WTC11 (cell line): ENCODE measurements around the gene PLA1A. TPM values are rescaled to one million over a fixed set of nuclear protein-coding genes. Genes with fewer than 3 reads are reported as not detected.

ENCODE experiments used
- ATAC-seq: fragments of 200-7000 bp; cut with Tn5 transposase; 2 replicates; pipeline ENCODE4 v1.10.0; 2021; ENCODE audit warnings: mild to moderate bottlenecking, moderate library complexity
- CTCF ChIA-PET: fragments of 300-600 bp; sonication (Branson Sonifier 250); formaldehyde crosslinking; loops from one replicate; lab custom pipeline; 2021; ENCODE audit warnings: antibody characterized with exemption; lab: Charles Lee
- POLR2A ChIA-PET: fragments of 350-600 bp; sonication (Branson Sonifier 250); formaldehyde crosslinking; loops from one replicate; lab custom pipeline; 2021; ENCODE audit warnings: antibody characterized with exemption; lab: Charles Lee
- DNase-seq: peaks from one replicate; pipeline ENCODE4 v3.0.0; 2021; ENCODE audit warnings: low spot score
- H3K27ac Mint-ChIP-seq: 2 replicates; pipeline ENCODE4 v1.8.0; 2021; ENCODE audit warnings: mixed read lengths
- H3K27me3 Mint-ChIP-seq: 2 replicates; pipeline ENCODE4 v1.8.0; 2021; ENCODE audit warnings: low read depth, mild to moderate bottlenecking, moderate library complexity, mixed read lengths
- H3K36me3 Mint-ChIP-seq: 2 replicates; pipeline ENCODE4 v1.8.0; 2021; ENCODE audit warnings: mixed read lengths
- H3K4me1 Mint-ChIP-seq: 2 replicates; pipeline ENCODE4 v1.8.0; 2022; ENCODE audit warnings: mixed read lengths
- H3K4me3 Mint-ChIP-seq: 2 replicates; pipeline ENCODE4 v1.8.0; 2021; ENCODE audit warnings: mild to moderate bottlenecking, moderate library complexity, mixed read lengths
- H3K9me3 Mint-ChIP-seq: 2 replicates; pipeline ENCODE4 v1.8.0; 2021; ENCODE audit warnings: mixed read lengths
- FOXJ3 ChIP-seq: sonication (generic); formaldehyde crosslinking; IDR thresholded peaks from 2 replicates; pipeline ENCODE4 v1.9.0; 2021; ENCODE audit warnings: missing genetic modification reagents, mild to moderate bottlenecking, borderline replicate concordance
- FOXP1 ChIP-seq: sonication (generic); formaldehyde crosslinking; IDR thresholded peaks from 2 replicates; pipeline ENCODE4 v1.8.0; 2022; ENCODE audit warnings: missing genetic modification reagents, mild to moderate bottlenecking, moderate library complexity, borderline replicate concordance
- GABPB1 ChIP-seq: sonication (generic); formaldehyde crosslinking; IDR thresholded peaks from 2 replicates; pipeline ENCODE4 v1.8.1; 2023; ENCODE audit warnings: mild to moderate bottlenecking, missing genetic modification reagents
- MXD4 ChIP-seq: fragments of 250-450 bp; sonication (Bioruptor Pico); IDR thresholded peaks from 2 replicates; pipeline ENCODE4 v1.8.0; 2021; ENCODE audit warnings: mild to moderate bottlenecking, moderate library complexity, borderline replicate concordance
- NFATC4 ChIP-seq: fragments of 250-450 bp; sonication (Bioruptor Pico); IDR thresholded peaks from 2 replicates; pipeline ENCODE4 v1.9.0; 2021; ENCODE audit warnings: mild to moderate bottlenecking
- NFE2L1 ChIP-seq: sonication (generic); formaldehyde crosslinking; IDR thresholded peaks from 2 replicates; pipeline ENCODE4 v1.8.1; 2023; ENCODE audit warnings: missing genetic modification reagents
- NR2C2 ChIP-seq: sonication (generic); formaldehyde crosslinking; IDR thresholded peaks from 2 replicates; pipeline ENCODE4 v1.8.0; 2022; ENCODE audit warnings: mild to moderate bottlenecking, missing genetic modification reagents
- PRRX2 ChIP-seq: fragments of 250-450 bp; sonication (Bioruptor Pico); IDR thresholded peaks from 2 replicates; pipeline ENCODE4 v1.8.0; 2021; ENCODE audit warnings: mild to moderate bottlenecking
- SMAD4 ChIP-seq: sonication (generic); formaldehyde crosslinking; IDR thresholded peaks from 2 replicates; pipeline ENCODE4 v1.8.0; 2022; ENCODE audit warnings: mild to moderate bottlenecking, missing genetic modification reagents
- SP1 ChIP-seq: sonication (generic); formaldehyde crosslinking; conservative IDR thresholded peaks from 2 replicates; pipeline ENCODE4 v1.8.1; 2022; ENCODE audit warnings: missing genetic modification reagents
- TCF7 ChIP-seq: sonication (generic); formaldehyde crosslinking; IDR thresholded peaks from 2 replicates; pipeline ENCODE4 v1.8.0; 2022; ENCODE audit warnings: mild to moderate bottlenecking, low read depth, missing genetic modification reagents, moderate library complexity
- ZBTB21 ChIP-seq: sonication (generic); formaldehyde crosslinking; IDR thresholded peaks from 2 replicates; pipeline ENCODE4 v1.8.1; 2023; ENCODE audit warnings: mild to moderate bottlenecking, missing genetic modification reagents, borderline replicate concordance
- ZNF317 ChIP-seq: sonication (generic); formaldehyde crosslinking; IDR thresholded peaks from 2 replicates; pipeline ENCODE4 v1.8.1; 2023; ENCODE audit warnings: low read depth, mild to moderate bottlenecking, moderate library complexity, missing genetic modification reagents, borderline replicate concordance
- ZNF396 ChIP-seq: fragments of 250-450 bp; sonication (Bioruptor Pico); IDR thresholded peaks from 2 replicates; pipeline ENCODE4 v1.8.0; 2021; ENCODE audit warnings: mild to moderate bottlenecking, moderate library complexity, borderline replicate concordance
- ZNF416 ChIP-seq: fragments of 250-450 bp; sonication (Bioruptor Pico); IDR thresholded peaks from 2 replicates; pipeline ENCODE4 v1.9.0; 2021; ENCODE audit warnings: mild to moderate bottlenecking, inconsistent platforms
- ZNF423 ChIP-seq: fragments of 250-450 bp; sonication (Bioruptor Pico); IDR thresholded peaks from 2 replicates; pipeline ENCODE4 v2.1.2; 2022; ENCODE audit warnings: mild to moderate bottlenecking, moderate library complexity
- total RNA-seq: library from RNA; stranded (reverse); gene quantifications from 3 replicates; pipeline ENCODE4 v1.2.3, GENCODE V29; 2021
- TF ChIP-seq, protein P1 (sequence below): fragments of 200-600 bp; IDR thresholded peaks from 2 replicates; pipeline ENCODE4 v1.8.0; 2022; ENCODE audit warnings: antibody characterized with exemption
- TF ChIP-seq, protein P2 (sequence below): fragments of 250-450 bp; sonication (Bioruptor Pico); IDR thresholded peaks from 2 replicates; pipeline ENCODE4 v1.9.0; 2021; ENCODE audit warnings: mild to moderate bottlenecking, borderline replicate concordance
- TF ChIP-seq, protein P3 (sequence below): sonication (generic); formaldehyde crosslinking; IDR thresholded peaks from 2 replicates; pipeline ENCODE4 v1.8.1; 2022; ENCODE audit warnings: mild to moderate bottlenecking, moderate library complexity, missing genetic modification reagents
- TF ChIP-seq, protein P4 (sequence below): sonication (generic); formaldehyde crosslinking; conservative IDR thresholded peaks from 2 replicates; pipeline ENCODE4 v1.8.1; 2022; ENCODE audit warnings: mild to moderate bottlenecking, missing genetic modification reagents
- TF ChIP-seq, protein P5 (sequence below): fragments of 250-450 bp; sonication (Bioruptor Pico); IDR thresholded peaks from 2 replicates; pipeline ENCODE4 v1.9.0; 2021; ENCODE audit warnings: mild to moderate bottlenecking
- TF ChIP-seq, protein P6 (sequence below): sonication (generic); formaldehyde crosslinking; IDR thresholded peaks from 2 replicates; pipeline ENCODE4 v1.8.1; 2022; ENCODE audit warnings: missing genetic modification reagents, borderline replicate concordance

PLA1A gene
- total RNA-seq, 1 experiment from 2014 or later: not detected

DNA sequence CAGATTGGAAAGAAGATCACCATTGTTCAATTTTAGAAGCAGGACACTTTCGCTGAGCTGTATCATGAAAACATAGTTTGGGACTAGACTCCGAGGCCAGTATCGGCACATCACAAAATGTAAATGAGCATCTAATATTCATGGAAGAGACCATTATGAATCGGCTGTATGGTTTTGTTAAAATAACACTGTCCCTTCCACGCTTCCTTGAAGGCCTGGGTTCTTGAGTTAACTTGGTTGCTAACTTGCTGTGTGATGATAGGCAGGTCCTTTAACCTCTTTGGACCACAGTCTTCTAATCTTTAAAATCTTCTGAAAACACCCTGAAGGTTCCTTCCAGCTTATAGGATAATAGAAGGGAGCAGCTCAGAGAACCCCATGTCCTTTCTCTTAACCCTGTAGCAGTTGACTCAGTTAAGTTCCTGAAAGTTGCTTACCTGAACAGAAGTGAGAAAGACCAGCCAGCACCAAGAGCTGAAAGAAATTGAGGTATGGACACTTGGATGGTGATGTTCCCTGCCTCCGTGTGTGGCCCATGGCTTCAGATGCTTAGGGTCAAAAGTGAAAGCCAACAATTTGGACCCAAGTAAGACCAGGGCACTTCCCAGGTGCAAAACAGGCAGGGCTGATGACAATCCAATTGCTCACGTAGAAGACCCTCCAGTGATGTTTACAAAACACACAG is 40.4 kb upstream of the PLA1A start:
- Mint-ChIP-seq H3K4me1 (peaks cover 9% of the 10 kb centered on the region; the same call in 1 of the 2 replicates), H3K27me3 (no peaks in the 10 kb centered on the region; the same call in 1 of the 2 replicates), H3K27ac (no peak overlapping the region), H3K36me3 (no peaks in the 10 kb centered on the region), H3K9me3 (no peaks in the 10 kb centered on the region), H3K4me3 (no peak overlapping the region)
- ATAC-seq (no peak), DNase-seq (no peak)
- ChIA-PET CTCF (no interaction called here), POLR2A (no interaction called here)
- TF ChIP-seq TCF7 (CRISPR knock-in tag) (no peak), MXD4 (CRISPR knock-in tag) (no peak), NFE2L1 (CRISPR knock-in tag) (no peak), PRRX2 (CRISPR knock-in tag) (no peak), ZNF317 (CRISPR knock-in tag) (no peak), SMAD4 (no peak), GABPB1 (CRISPR knock-in tag) (no peak), FOXJ3 (no peak), NR2C2 (CRISPR knock-in tag) (no peak), FOXP1 (CRISPR knock-in tag) (no peak), NFATC4 (CRISPR knock-in tag) (no peak), ZNF423 (CRISPR knock-in tag) (no peak)
- TF ChIP-seq, protein P1, sequence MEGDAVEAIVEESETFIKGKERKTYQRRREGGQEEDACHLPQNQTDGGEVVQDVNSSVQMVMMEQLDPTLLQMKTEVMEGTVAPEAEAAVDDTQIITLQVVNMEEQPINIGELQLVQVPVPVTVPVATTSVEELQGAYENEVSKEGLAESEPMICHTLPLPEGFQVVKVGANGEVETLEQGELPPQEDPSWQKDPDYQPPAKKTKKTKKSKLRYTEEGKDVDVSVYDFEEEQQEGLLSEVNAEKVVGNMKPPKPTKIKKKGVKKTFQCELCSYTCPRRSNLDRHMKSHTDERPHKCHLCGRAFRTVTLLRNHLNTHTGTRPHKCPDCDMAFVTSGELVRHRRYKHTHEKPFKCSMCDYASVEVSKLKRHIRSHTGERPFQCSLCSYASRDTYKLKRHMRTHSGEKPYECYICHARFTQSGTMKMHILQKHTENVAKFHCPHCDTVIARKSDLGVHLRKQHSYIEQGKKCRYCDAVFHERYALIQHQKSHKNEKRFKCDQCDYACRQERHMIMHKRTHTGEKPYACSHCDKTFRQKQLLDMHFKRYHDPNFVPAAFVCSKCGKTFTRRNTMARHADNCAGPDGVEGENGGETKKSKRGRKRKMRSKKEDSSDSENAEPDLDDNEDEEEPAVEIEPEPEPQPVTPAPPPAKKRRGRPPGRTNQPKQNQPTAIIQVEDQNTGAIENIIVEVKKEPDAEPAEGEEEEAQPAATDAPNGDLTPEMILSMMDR: no peak
- TF ChIP-seq, protein P2, sequence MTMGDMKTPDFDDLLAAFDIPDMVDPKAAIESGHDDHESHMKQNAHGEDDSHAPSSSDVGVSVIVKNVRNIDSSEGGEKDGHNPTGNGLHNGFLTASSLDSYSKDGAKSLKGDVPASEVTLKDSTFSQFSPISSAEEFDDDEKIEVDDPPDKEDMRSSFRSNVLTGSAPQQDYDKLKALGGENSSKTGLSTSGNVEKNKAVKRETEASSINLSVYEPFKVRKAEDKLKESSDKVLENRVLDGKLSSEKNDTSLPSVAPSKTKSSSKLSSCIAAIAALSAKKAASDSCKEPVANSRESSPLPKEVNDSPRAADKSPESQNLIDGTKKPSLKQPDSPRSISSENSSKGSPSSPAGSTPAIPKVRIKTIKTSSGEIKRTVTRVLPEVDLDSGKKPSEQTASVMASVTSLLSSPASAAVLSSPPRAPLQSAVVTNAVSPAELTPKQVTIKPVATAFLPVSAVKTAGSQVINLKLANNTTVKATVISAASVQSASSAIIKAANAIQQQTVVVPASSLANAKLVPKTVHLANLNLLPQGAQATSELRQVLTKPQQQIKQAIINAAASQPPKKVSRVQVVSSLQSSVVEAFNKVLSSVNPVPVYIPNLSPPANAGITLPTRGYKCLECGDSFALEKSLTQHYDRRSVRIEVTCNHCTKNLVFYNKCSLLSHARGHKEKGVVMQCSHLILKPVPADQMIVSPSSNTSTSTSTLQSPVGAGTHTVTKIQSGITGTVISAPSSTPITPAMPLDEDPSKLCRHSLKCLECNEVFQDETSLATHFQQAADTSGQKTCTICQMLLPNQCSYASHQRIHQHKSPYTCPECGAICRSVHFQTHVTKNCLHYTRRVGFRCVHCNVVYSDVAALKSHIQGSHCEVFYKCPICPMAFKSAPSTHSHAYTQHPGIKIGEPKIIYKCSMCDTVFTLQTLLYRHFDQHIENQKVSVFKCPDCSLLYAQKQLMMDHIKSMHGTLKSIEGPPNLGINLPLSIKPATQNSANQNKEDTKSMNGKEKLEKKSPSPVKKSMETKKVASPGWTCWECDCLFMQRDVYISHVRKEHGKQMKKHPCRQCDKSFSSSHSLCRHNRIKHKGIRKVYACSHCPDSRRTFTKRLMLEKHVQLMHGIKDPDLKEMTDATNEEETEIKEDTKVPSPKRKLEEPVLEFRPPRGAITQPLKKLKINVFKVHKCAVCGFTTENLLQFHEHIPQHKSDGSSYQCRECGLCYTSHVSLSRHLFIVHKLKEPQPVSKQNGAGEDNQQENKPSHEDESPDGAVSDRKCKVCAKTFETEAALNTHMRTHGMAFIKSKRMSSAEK (CRISPR knock-in tag): no peak
- TF ChIP-seq, protein P3, sequence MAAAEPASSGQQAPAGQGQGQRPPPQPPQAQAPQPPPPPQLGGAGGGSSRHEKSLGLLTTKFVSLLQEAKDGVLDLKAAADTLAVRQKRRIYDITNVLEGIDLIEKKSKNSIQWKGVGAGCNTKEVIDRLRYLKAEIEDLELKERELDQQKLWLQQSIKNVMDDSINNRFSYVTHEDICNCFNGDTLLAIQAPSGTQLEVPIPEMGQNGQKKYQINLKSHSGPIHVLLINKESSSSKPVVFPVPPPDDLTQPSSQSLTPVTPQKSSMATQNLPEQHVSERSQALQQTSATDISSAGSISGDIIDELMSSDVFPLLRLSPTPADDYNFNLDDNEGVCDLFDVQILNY (CRISPR knock-in tag): no peak
- TF ChIP-seq, protein P4, sequence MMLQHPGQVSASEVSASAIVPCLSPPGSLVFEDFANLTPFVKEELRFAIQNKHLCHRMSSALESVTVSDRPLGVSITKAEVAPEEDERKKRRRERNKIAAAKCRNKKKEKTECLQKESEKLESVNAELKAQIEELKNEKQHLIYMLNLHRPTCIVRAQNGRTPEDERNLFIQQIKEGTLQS (CRISPR knock-in tag): no peak

DNA sequence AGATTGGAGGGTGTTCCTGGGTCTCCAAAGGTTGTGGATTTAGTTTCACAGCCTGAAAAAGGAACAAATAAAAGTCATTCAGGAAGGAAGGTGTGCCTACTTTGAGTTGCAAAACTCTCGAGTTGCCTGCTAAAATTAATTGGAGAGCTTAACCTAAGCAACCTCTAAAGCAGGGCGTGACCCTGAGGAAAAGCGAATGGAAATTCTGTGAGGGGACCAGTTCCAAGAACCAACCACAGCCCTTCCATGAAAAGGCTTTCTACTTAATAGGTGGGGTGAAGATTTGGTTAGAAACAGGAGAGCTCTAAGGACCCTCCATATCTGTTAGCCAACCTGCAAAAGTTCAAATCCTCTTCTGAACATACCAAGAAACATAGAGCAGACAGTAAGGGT is 39.8 kb upstream of the PLA1A start:
- ATAC-seq (no peak), DNase-seq (no peak)
- no peaks in the 10 kb centered on the region for H3K9me3 Mint-ChIP-seq
- POLR2A ChIA-PET: no interaction called here
- TF ChIP-seq SMAD4 (no peak), ZNF396 (CRISPR knock-in tag) (no peak), ZNF416 (CRISPR knock-in tag) (no peak), SP1 (CRISPR knock-in tag) (no peak), ZBTB21 (CRISPR knock-in tag) (no peak)
- TF ChIP-seq, protein P5, sequence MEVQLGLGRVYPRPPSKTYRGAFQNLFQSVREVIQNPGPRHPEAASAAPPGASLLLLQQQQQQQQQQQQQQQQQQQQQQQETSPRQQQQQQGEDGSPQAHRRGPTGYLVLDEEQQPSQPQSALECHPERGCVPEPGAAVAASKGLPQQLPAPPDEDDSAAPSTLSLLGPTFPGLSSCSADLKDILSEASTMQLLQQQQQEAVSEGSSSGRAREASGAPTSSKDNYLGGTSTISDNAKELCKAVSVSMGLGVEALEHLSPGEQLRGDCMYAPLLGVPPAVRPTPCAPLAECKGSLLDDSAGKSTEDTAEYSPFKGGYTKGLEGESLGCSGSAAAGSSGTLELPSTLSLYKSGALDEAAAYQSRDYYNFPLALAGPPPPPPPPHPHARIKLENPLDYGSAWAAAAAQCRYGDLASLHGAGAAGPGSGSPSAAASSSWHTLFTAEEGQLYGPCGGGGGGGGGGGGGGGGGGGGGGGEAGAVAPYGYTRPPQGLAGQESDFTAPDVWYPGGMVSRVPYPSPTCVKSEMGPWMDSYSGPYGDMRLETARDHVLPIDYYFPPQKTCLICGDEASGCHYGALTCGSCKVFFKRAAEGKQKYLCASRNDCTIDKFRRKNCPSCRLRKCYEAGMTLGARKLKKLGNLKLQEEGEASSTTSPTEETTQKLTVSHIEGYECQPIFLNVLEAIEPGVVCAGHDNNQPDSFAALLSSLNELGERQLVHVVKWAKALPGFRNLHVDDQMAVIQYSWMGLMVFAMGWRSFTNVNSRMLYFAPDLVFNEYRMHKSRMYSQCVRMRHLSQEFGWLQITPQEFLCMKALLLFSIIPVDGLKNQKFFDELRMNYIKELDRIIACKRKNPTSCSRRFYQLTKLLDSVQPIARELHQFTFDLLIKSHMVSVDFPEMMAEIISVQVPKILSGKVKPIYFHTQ: no peak
- TF ChIP-seq, protein P6, sequence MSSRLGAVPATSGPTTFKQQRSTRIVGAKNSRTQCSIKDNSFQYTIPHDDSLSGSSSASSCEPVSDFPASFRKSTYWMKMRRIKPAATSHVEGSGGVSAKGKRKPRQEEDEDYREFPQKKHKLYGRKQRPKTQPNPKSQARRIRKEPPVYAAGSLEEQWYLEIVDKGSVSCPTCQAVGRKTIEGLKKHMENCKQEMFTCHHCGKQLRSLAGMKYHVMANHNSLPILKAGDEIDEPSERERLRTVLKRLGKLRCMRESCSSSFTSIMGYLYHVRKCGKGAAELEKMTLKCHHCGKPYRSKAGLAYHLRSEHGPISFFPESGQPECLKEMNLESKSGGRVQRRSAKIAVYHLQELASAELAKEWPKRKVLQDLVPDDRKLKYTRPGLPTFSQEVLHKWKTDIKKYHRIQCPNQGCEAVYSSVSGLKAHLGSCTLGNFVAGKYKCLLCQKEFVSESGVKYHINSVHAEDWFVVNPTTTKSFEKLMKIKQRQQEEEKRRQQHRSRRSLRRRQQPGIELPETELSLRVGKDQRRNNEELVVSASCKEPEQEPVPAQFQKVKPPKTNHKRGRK (CRISPR knock-in tag): no peak
- no peaks in the 10 kb centered on the region for H3K36me3 Mint-ChIP-seq
- no peak overlapping the region for H3K27ac Mint-ChIP-seq
- H3K4me3 Mint-ChIP-seq: no peak overlapping the region
- H3K4me1 Mint-ChIP-seq: peaks cover 9% of the 10 kb centered on the region; the same call in 1 of the 2 replicates
- H3K27me3 Mint-ChIP-seq: no peaks in the 10 kb centered on the region; the same call in 1 of the 2 replicates
- CTCF ChIA-PET: no interaction called here
